Measurements from ENCODE around the gene ZDHHC22.

Gene ZDHHC22

GRCh38 chr14:77125823-77126325, 15.7 kb downstream of the ZDHHC22 start:
- DNase-seq = no peak

- DNase-seq = no peak
These were observed 16.2 kb downstream of the ZDHHC22 start for GRCh38 chr14:77125281-77125801.

GRCh38 chr14:77124345-77125280, 17.0 kb downstream of the ZDHHC22 start:
- DNase-seq = peak; percentile 54 to 64

GRCh38 chr14:77123381-77124325, 17.9 kb downstream of the ZDHHC22 start:
- no peak for DNase-seq

- no peak for DNase-seq
These were observed 19.0 kb downstream of the ZDHHC22 start for GRCh38 chr14:77122526-77123125.

GRCh38 chr14:77120771-77121743, 20.5 kb downstream of the ZDHHC22 start:
- DNase-seq = no peak

GRCh38 chr14:77119851-77120250, 21.7 kb downstream of the ZDHHC22 start:
- DNase-seq = no peak

GRCh38 chr14:77116172-77116817, 25.3 kb downstream of the ZDHHC22 start:
- DNase-seq = no peak

GRCh38 chr14:77114609-77115008, 27.0 kb downstream of the ZDHHC22 start:
- DNase-seq = no peak

- DNase-seq = no peak
These were observed 27.9 kb downstream of the ZDHHC22 start for GRCh38 chr14:77113644-77114043.

GRCh38 chr14:77111021-77111420, 30.6 kb downstream of the ZDHHC22 start:
- DNase-seq = no peak

- DNase-seq = no peak
These were observed 31.3 kb downstream of the ZDHHC22 start for GRCh38 chr14:77110286-77110685.

- no peak for DNase-seq
These were observed 31.9 kb downstream of the ZDHHC22 start for GRCh38 chr14:77109656-77110055.

GRCh38 chr14:77108753-77109152, 32.8 kb downstream of the ZDHHC22 start:
- DNase-seq = no peak

GRCh38 chr14:77107228-77107627, 34.4 kb downstream of the ZDHHC22 start:
- DNase-seq = no peak

GRCh38 chr14:77106666-77107065, 34.9 kb downstream of the ZDHHC22 start:
- no peak for DNase-seq

GRCh38 chr14:77105145-77105939, 36.2 kb downstream of the ZDHHC22 start:
- DNase-seq = no peak

- DNase-seq = no peak
These were observed 37.2 kb downstream of the ZDHHC22 start for GRCh38 chr14:77104393-77104792.

- no peak for DNase-seq
These were observed 37.6 kb downstream of the ZDHHC22 start for GRCh38 chr14:77103951-77104350.

GRCh38 chr14:77103475-77103874, 38.1 kb downstream of the ZDHHC22 start:
- DNase-seq = no peak
